Panc1 (cell line): ENCODE data around the gene NSRP1. TPM values are rescaled to one million over a fixed set of nuclear protein-coding genes. Genes with fewer than 3 reads are reported as not detected.

Experiments
- ATAC-seq: fragments of 200-7000 bp; cut with Tn5 transposase; 2 replicates; pipeline ENCODE4 v1.9.1; 2020; ENCODE audit warnings: mild to moderate bottlenecking, moderate library complexity
- Bru-seq: library from RNA; stranded (reverse); fragments of 400-500 nt; gene quantifications from one replicate; lab custom pipeline; 2021; lab: Mats Ljungman, UMichigan
- BruChase-seq, 2 experiments: library from RNA; stranded (reverse); fragments of 400-500 nt; gene quantifications; one replicate each; lab custom pipeline; 2021; lab: Mats Ljungman, UMichigan
- BruUV-seq: library from RNA; stranded (reverse); fragments of 400-500 nt; replicated peaks from 2 replicates; lab custom pipeline; 2021; lab: Mats Ljungman, UMichigan
- CTCF ChIA-PET: fragments of 300-600 bp; sonication (Branson Sonifier 250); formaldehyde crosslinking; loops from one replicate; lab custom pipeline; 2022; ENCODE audit warnings: antibody characterized with exemption; lab: Charles Lee
- POLR2A ChIA-PET: fragments of 300-600 bp; sonication (Branson Sonifier 250); formaldehyde crosslinking; loops from one replicate; lab custom pipeline; 2022; ENCODE audit warnings: antibody characterized with exemption; lab: Charles Lee
- DNase-seq: peaks from one replicate; pipeline ENCODE4 v3.0.0-alpha.2; 2010; ENCODE audit warnings: low read depth, low spot score
- H3K27ac ChIP-seq: 2 replicates; pipeline ENCODE4 v1.5.1; 2011; ENCODE audit warnings: mild to moderate bottlenecking, low read length, inconsistent platforms
- H3K27me3 ChIP-seq: fragments of 200-500 bp; sonication (Bioruptor generic); 2 replicates; pipeline ENCODE4 v1.6.0; 2014; ENCODE audit warnings: low read length, inconsistent platforms; ENCODE audit not compliant: control insufficient read depth, insufficient read depth
- H3K36me3 ChIP-seq: fragments of 200-500 bp; sonication (Bioruptor generic); 2 replicates; pipeline ENCODE4 v1.5.1; 2014; ENCODE audit warnings: inconsistent platforms, mild to moderate bottlenecking, low read length, moderate library complexity; ENCODE audit not compliant: control insufficient read depth, insufficient read depth
- H3K4me1 ChIP-seq: 2 replicates; pipeline ENCODE4 v1.5.1; 2011; ENCODE audit warnings: inconsistent platforms, mild to moderate bottlenecking, low read length, moderate library complexity; ENCODE audit not compliant: control insufficient read depth, insufficient read depth
- H3K4me3 ChIP-seq, 2 experiments: 2 replicates each; pipeline ENCODE4 v1.5.1; 2011 to 2012; ENCODE audit warnings: low read depth in 2 of 2, low read length in 2 of 2, mild to moderate bottlenecking in 2 of 2, inconsistent platforms in 1 of 2, moderate library complexity in 1 of 2
- H3K9me3 ChIP-seq: fragments of 200-500 bp; sonication (Bioruptor generic); 2 replicates; pipeline ENCODE4 v1.5.1; 2014; ENCODE audit warnings: low read depth, mild to moderate bottlenecking, inconsistent platforms, low read length, moderate library complexity; ENCODE audit not compliant: control insufficient read depth, insufficient read depth
- POLR2AphosphoS5 ChIP-seq: IDR thresholded peaks from 2 replicates; pipeline ENCODE4 v1.6.1; 2012; ENCODE audit warnings: mild to moderate bottlenecking, low read depth, low read length, moderate library complexity
- SIN3A ChIP-seq: IDR thresholded peaks from 2 replicates; pipeline ENCODE4 v1.6.1; 2012; ENCODE audit warnings: low read depth, mild to moderate bottlenecking, low read length, moderate library complexity, borderline replicate concordance; ENCODE audit not compliant: insufficient read depth
- TCF7L2 ChIP-seq: IDR thresholded peaks from 2 replicates; pipeline ENCODE4 v1.6.1; 2011; ENCODE audit warnings: mild to moderate bottlenecking, low read depth, low read length, inconsistent platforms
- in situ Hi-C: cut with HindIII; loops from 2 replicates; pipeline ENCODE4 v1.10.0; 2016; ENCODE audit warnings: low sequenced_read_pairs, low pct_unique_long_range_greater_than_20kb
- intact Hi-C: fragments of 100-400 bp; cut with micrococcal nuclease; formaldehyde crosslinking; loops from one replicate; pipeline ENCODE4 v1.10.0; 2022; ENCODE audit not compliant: unreplicated experiment
- long read RNA-seq: library from polyadenylated mRNA; unstranded; transcript quantifications from one replicate; pipeline ENCODE4 v2.0.0, GENCODE V29; 2021; ENCODE audit not compliant: unreplicated experiment
- polyA plus RNA-seq: library from polyadenylated mRNA; unstranded; fragments of >200 nt; gene quantifications from one replicate; pipeline ENCODE4 v1.2.1, GENCODE V29; 2012; ENCODE audit warnings: missing spikeins; ENCODE audit not compliant: insufficient read length
- total RNA-seq: library from RNA; stranded (reverse); gene quantifications from one replicate; pipeline ENCODE4 v1.2.1, GENCODE V29; 2021; ENCODE audit not compliant: unreplicated experiment
- TF ChIP-seq, protein P1 (sequence below), 2 experiments: IDR thresholded peaks; 2 replicates each; pipeline ENCODE4 v1.6.1; 2011 to 2012; ENCODE audit warnings: low read depth in 2 of 2, control low read depth in 1 of 2, low read length in 1 of 2, mild to moderate bottlenecking in 1 of 2, moderate library complexity in 1 of 2; ENCODE audit not compliant: insufficient read depth in 1 of 2
- TF ChIP-seq, protein P2 (sequence below): fragments of 450-650 bp; IDR thresholded peaks from 2 replicates; pipeline ENCODE4 v1.5.1; 2017; ENCODE audit warnings: mild to moderate bottlenecking

The NSRP1 gene, protein sequence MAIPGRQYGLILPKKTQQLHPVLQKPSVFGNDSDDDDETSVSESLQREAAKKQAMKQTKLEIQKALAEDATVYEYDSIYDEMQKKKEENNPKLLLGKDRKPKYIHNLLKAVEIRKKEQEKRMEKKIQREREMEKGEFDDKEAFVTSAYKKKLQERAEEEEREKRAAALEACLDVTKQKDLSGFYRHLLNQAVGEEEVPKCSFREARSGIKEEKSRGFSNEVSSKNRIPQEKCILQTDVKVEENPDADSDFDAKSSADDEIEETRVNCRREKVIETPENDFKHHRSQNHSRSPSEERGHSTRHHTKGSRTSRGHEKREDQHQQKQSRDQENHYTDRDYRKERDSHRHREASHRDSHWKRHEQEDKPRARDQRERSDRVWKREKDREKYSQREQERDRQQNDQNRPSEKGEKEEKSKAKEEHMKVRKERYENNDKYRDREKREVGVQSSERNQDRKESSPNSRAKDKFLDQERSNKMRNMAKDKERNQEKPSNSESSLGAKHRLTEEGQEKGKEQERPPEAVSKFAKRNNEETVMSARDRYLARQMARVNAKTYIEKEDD
- total RNA-seq (30.5 TPM), Bru-seq, nascent RNA (percentile 97 among the genes with signal in this experiment), BruChase-seq, experiment 1, labeled RNA remaining after a 2-hour chase (percentile 95 among the genes with signal in this experiment), BruChase-seq, experiment 2, labeled RNA remaining after a 6-hour chase (percentile 93 among the genes with signal in this experiment)
- 19.1 TPM for polyA plus RNA-seq
- long read RNA-seq, transcript NSRP1-201 (7 exons, 2,541 nt) = major isoform, 49 of 115 reads
- long read RNA-seq, transcript NSRP1-215 (4 exons, 497 nt) = minor isoform, 5 of 115 reads
- long read RNA-seq, partial matches to known transcripts = 38 of 115 reads
- long read RNA-seq, other reads (novel, unspliced or antisense) = 17 of 115 reads

GRCh38 chr17:30116661-30117551 lies at the start of gene NSRP1:
TSS of gene NSRP1 (plus strand) at chr17:30116816. CDS start at chr17:30116844, 28 bp downstream.
- Histone ChIP-seq H3K4me3 (peak within 1 kb of the TSS; percentile 79 to 99), H3K27me3 (no peaks in the 10 kb centered on the region), H3K9me3 (no peaks in the 10 kb centered on the region), H3K27ac (peak within 1 kb of the TSS; percentile 99), H3K4me1 (peaks cover 24% of the 10 kb centered on the region), H3K36me3 (peaks cover 16% of the 10 kb centered on the region)
- CTCF ChIA-PET = no interaction called here
- ATAC-seq (peak; percentile 98), DNase-seq (peak; percentile 84)
- intact Hi-C loops = no loop called here
- in situ Hi-C loops = no loop called here
- BruUV-seq = TSS peak; percentile 72
- POLR2A ChIA-PET = interaction anchor here (0.6 kb wide), 1 partner anchor 120 kb away, joined by 3 read pairs; no protein-coding TSS in a partner anchor
- TF ChIP-seq, protein P1, sequence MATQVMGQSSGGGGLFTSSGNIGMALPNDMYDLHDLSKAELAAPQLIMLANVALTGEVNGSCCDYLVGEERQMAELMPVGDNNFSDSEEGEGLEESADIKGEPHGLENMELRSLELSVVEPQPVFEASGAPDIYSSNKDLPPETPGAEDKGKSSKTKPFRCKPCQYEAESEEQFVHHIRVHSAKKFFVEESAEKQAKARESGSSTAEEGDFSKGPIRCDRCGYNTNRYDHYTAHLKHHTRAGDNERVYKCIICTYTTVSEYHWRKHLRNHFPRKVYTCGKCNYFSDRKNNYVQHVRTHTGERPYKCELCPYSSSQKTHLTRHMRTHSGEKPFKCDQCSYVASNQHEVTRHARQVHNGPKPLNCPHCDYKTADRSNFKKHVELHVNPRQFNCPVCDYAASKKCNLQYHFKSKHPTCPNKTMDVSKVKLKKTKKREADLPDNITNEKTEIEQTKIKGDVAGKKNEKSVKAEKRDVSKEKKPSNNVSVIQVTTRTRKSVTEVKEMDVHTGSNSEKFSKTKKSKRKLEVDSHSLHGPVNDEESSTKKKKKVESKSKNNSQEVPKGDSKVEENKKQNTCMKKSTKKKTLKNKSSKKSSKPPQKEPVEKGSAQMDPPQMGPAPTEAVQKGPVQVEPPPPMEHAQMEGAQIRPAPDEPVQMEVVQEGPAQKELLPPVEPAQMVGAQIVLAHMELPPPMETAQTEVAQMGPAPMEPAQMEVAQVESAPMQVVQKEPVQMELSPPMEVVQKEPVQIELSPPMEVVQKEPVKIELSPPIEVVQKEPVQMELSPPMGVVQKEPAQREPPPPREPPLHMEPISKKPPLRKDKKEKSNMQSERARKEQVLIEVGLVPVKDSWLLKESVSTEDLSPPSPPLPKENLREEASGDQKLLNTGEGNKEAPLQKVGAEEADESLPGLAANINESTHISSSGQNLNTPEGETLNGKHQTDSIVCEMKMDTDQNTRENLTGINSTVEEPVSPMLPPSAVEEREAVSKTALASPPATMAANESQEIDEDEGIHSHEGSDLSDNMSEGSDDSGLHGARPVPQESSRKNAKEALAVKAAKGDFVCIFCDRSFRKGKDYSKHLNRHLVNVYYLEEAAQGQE (IDR thresholded peaks at IDR 0.05; ENCODE audit: insufficient read depth in 1 of 2, low read depth in 2 of 2, low read length in 1 of 2) = peak; percentile 31 to 71; a peak in 2 of 4 replicates
- TF ChIP-seq TCF7L2 (peak; percentile 66; the same call in 1 of the 2 replicates), SIN3A (peak; percentile 77), POLR2AphosphoS5 (peak; percentile 99)
- TF ChIP-seq, protein P2, sequence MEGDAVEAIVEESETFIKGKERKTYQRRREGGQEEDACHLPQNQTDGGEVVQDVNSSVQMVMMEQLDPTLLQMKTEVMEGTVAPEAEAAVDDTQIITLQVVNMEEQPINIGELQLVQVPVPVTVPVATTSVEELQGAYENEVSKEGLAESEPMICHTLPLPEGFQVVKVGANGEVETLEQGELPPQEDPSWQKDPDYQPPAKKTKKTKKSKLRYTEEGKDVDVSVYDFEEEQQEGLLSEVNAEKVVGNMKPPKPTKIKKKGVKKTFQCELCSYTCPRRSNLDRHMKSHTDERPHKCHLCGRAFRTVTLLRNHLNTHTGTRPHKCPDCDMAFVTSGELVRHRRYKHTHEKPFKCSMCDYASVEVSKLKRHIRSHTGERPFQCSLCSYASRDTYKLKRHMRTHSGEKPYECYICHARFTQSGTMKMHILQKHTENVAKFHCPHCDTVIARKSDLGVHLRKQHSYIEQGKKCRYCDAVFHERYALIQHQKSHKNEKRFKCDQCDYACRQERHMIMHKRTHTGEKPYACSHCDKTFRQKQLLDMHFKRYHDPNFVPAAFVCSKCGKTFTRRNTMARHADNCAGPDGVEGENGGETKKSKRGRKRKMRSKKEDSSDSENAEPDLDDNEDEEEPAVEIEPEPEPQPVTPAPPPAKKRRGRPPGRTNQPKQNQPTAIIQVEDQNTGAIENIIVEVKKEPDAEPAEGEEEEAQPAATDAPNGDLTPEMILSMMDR = no peak

DNA sequence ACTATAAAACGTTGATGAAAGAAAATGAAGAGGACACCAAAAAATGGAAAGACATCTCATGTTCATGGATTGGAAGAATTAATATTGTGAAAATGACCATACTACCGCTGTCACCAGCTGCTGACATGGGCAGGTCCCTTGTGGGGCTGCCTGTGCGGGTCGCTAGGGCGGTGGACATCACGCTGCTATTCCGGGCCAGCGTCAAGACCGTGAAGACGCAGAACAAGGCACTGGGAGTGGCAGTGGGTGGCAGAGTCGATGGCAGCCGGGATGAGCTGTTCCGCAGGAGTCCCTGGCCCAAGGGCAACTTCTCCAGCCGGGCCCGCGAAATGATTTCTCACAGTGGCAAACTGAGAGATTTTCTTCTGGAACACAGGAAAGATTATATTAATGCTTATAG lies 48.2 kb upstream of the NSRP1 start:
- ChIA-PET POLR2A (interaction anchor here (0.7 kb wide), 2 partner anchors 44 to 111 kb away, joined by 3 read pairs; no protein-coding TSS in a partner anchor), CTCF (no interaction called here)
- in situ Hi-C loops (no loop called here), intact Hi-C loops (no loop called here)
- ATAC-seq = no peak
- Histone ChIP-seq H3K36me3 (no peaks in the 10 kb centered on the region), H3K27ac (no peak overlapping the region), H3K9me3 (peaks cover 10% of the 10 kb centered on the region; the same call in 1 of the 2 replicates), H3K4me1 (no peaks in the 10 kb centered on the region), H3K27me3 (peaks cover 2% of the 10 kb centered on the region; the same call in 1 of the 2 replicates), H3K4me3 (no peak overlapping the region)
- no TSS peak for BruUV-seq
- TF ChIP-seq, protein P1 (IDR thresholded peaks at IDR 0.05; ENCODE audit: insufficient read depth in 1 of 2, low read depth in 2 of 2, low read length in 1 of 2) = no peak
- TF ChIP-seq POLR2AphosphoS5 (no peak), TCF7L2 (no peak), SIN3A (no peak)
- TF ChIP-seq, protein P2 = no peak
- no peak for DNase-seq
